Fibroblast of mammary gland (primary cell): ENCODE data around the gene CHD6.

Source experiments
- DNase-seq: peaks from one replicate; pipeline ENCODE4 v3.0.0-alpha.2; 2010; ENCODE audit warnings: low read depth
- H3K4me3 ChIP-seq: 2 replicates; pipeline ENCODE4 v1.5.1; 2011; ENCODE audit warnings: low read depth, mild to moderate bottlenecking, low read length, moderate library complexity; ENCODE audit not compliant: control insufficient read depth
- CTCF ChIP-seq: conservative IDR thresholded peaks from 2 replicates; pipeline ENCODE4 v1.5.1; 2011; ENCODE audit warnings: low read depth, low read length, inconsistent platforms; ENCODE audit not compliant: control insufficient read depth, insufficient read depth

CHD6 gene

GRCh38 chr20:41462372-41463161 lies 155.6 kb downstream of the CHD6 start:
- no peak for TF ChIP-seq CTCF
- H3K4me3 ChIP-seq: no peak overlapping the region
- no peak for DNase-seq

DNA sequence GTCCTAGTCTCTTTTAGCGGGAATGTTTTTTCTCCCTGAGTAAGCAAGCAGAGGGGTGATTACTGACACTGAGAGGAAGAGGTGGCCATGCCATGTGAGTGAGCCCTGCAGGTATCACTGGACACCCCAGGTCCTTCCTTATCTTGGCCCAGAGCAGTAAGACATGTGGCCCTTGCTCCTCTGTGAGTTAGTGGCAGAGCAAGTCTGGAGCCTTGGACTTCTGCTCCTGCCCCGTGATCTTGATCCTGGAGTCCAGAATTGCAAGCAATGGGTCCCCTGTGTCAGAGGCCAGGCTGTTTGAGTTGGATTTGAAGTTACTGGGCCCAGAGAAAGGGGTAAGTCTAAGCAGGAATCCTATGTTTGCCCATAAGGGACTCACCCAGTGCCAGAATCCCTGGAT lies 159.4 kb downstream of the CHD6 start:
- H3K4me3 ChIP-seq: no peak overlapping the region
- no peak for DNase-seq
- TF ChIP-seq CTCF: no peak

- H3K4me3 ChIP-seq: no peak overlapping the region
- TF ChIP-seq CTCF: no peak
- no peak for DNase-seq
Measured at GRCh38 chr20:41457173-41457857, 160.9 kb downstream of the CHD6 start.

- H3K4me3 ChIP-seq: no peak overlapping the region
- peak; percentile 83 for DNase-seq
- TF ChIP-seq CTCF: no peak
Measured at GRCh38 chr20:41456351-41456750, 161.8 kb downstream of the CHD6 start.

DNA sequence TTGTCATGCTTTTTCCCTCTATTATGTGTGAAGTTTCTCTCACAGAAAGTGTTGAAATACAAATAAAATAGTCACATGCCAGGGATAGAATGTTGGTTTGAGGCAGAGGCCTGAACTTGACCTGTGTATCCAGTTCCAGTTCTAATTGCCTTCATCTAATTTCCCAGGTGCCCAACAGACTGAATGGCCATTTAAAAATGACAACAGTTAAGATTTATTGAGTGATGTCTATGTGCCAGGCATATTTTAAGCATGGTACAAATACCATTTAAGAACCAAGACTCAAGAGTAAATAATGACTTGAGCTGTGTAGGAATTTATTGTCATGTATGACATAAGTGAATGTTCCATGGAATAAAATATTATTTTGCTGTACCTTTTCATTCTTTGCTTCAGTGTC lies 163.9 kb downstream of the CHD6 start:
- DNase-seq: no peak
- TF ChIP-seq CTCF: no peak
- no peak overlapping the region for H3K4me3 ChIP-seq

GRCh38 chr20:41453010-41453950 lies 164.9 kb downstream of the CHD6 start:
- TF ChIP-seq CTCF: no peak
- no peak for DNase-seq
- H3K4me3 ChIP-seq: no peak overlapping the region
